Panc1 (cell line): ENCODE measurements around the gene SLC25A13.

Source experiments
- POLR2AphosphoS5 ChIP-seq: IDR thresholded peaks from 2 replicates; pipeline ENCODE4 v1.6.1; 2012; ENCODE audit warnings: mild to moderate bottlenecking, low read depth, low read length, moderate library complexity
- TF ChIP-seq, protein P1 (sequence below): fragments of 450-650 bp; IDR thresholded peaks from 2 replicates; pipeline ENCODE4 v1.5.1; 2017; ENCODE audit warnings: mild to moderate bottlenecking
- TF ChIP-seq, protein P2 (sequence below), 2 experiments: IDR thresholded peaks; 2 replicates each; pipeline ENCODE4 v1.6.1; 2011 to 2012; ENCODE audit warnings: low read depth in 2 of 2, control low read depth in 1 of 2, low read length in 1 of 2, mild to moderate bottlenecking in 1 of 2, moderate library complexity in 1 of 2; ENCODE audit not compliant: insufficient read depth in 1 of 2

DNA sequence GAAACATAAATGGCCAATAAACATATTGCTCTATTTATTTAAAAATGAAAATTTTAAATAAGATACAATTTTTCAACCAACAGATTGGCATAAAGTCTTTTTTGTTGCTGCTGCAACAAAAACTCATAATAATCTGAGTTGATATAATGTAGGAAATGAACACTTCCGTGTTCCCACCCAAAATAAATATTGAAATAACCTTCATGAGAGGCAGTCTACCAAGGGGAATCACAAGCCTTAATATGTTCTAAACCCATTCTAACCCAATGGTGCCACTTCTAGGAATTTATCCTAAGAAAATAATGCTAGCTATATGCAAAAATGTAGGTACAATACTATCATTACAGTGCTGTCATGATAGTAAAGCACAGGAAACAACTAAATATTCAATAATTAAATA is 39.1 kb downstream of the SLC25A13 start:
- TF ChIP-seq POLR2AphosphoS5 = no peak
- TF ChIP-seq, protein P1, sequence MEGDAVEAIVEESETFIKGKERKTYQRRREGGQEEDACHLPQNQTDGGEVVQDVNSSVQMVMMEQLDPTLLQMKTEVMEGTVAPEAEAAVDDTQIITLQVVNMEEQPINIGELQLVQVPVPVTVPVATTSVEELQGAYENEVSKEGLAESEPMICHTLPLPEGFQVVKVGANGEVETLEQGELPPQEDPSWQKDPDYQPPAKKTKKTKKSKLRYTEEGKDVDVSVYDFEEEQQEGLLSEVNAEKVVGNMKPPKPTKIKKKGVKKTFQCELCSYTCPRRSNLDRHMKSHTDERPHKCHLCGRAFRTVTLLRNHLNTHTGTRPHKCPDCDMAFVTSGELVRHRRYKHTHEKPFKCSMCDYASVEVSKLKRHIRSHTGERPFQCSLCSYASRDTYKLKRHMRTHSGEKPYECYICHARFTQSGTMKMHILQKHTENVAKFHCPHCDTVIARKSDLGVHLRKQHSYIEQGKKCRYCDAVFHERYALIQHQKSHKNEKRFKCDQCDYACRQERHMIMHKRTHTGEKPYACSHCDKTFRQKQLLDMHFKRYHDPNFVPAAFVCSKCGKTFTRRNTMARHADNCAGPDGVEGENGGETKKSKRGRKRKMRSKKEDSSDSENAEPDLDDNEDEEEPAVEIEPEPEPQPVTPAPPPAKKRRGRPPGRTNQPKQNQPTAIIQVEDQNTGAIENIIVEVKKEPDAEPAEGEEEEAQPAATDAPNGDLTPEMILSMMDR = no peak
- TF ChIP-seq, protein P2, sequence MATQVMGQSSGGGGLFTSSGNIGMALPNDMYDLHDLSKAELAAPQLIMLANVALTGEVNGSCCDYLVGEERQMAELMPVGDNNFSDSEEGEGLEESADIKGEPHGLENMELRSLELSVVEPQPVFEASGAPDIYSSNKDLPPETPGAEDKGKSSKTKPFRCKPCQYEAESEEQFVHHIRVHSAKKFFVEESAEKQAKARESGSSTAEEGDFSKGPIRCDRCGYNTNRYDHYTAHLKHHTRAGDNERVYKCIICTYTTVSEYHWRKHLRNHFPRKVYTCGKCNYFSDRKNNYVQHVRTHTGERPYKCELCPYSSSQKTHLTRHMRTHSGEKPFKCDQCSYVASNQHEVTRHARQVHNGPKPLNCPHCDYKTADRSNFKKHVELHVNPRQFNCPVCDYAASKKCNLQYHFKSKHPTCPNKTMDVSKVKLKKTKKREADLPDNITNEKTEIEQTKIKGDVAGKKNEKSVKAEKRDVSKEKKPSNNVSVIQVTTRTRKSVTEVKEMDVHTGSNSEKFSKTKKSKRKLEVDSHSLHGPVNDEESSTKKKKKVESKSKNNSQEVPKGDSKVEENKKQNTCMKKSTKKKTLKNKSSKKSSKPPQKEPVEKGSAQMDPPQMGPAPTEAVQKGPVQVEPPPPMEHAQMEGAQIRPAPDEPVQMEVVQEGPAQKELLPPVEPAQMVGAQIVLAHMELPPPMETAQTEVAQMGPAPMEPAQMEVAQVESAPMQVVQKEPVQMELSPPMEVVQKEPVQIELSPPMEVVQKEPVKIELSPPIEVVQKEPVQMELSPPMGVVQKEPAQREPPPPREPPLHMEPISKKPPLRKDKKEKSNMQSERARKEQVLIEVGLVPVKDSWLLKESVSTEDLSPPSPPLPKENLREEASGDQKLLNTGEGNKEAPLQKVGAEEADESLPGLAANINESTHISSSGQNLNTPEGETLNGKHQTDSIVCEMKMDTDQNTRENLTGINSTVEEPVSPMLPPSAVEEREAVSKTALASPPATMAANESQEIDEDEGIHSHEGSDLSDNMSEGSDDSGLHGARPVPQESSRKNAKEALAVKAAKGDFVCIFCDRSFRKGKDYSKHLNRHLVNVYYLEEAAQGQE (IDR thresholded peaks at IDR 0.05; ENCODE audit: insufficient read depth in 1 of 2, low read depth in 2 of 2, low read length in 1 of 2) = no peak
